ENCODE data around the gene PLTP.
"Not testable (repeated sequence)": the region's sequence is repeated elsewhere in the genome, so short reads cannot be mapped to it uniquely, and the experiment has no call there.

Gene PLTP

DNA sequence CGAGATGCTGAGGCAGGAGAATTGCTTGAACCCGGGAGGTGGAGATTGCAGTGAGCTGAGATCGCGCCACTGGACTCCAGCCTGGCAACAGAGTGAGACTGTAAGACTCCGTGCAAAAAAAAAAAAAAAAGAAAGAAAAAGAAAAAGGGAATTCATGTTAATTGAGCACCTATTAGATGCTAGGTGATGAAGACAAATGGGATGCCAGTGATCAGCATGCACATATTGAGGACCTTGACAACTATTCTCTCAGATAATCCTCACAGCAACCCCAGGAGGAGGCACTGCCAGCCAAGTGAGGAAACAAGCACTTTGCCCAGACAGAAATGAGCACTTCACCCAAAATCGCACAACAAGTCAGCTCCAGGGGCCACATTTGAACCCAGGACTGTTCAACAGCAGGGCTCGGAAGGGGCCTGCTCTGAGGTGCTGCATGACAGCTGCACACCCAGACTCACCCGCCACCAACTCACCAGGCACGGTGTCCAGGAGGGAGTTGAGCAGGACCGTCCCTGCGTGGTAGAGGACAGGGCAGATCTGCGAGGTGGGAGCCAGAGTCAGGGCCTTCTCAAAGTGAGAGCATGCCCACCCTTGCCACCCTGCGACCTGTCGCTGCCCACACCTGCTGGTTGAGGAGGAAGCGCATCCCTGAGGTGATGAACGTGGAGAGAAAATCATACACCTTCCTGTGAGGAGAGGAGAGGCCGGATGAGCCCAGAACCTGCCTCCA lies 4.6 kb downstream of the PLTP start:
- no peak overlapping the region for H3K4me3 ChIP-seq (ENCODE audit: low read depth, low read length)
- TF ChIP-seq CTCF (IDR thresholded peaks at IDR 0.05; ENCODE audit: low read depth, low read length): no peak

- H3K4me3 ChIP-seq (ENCODE audit: low read depth, low read length): no peak overlapping the region
- TF ChIP-seq CTCF (IDR thresholded peaks at IDR 0.05; ENCODE audit: low read depth, low read length): no peak
Measured at GRCh38 chr20:45905505-45906079, 6.4 kb downstream of the PLTP start.

DNA sequence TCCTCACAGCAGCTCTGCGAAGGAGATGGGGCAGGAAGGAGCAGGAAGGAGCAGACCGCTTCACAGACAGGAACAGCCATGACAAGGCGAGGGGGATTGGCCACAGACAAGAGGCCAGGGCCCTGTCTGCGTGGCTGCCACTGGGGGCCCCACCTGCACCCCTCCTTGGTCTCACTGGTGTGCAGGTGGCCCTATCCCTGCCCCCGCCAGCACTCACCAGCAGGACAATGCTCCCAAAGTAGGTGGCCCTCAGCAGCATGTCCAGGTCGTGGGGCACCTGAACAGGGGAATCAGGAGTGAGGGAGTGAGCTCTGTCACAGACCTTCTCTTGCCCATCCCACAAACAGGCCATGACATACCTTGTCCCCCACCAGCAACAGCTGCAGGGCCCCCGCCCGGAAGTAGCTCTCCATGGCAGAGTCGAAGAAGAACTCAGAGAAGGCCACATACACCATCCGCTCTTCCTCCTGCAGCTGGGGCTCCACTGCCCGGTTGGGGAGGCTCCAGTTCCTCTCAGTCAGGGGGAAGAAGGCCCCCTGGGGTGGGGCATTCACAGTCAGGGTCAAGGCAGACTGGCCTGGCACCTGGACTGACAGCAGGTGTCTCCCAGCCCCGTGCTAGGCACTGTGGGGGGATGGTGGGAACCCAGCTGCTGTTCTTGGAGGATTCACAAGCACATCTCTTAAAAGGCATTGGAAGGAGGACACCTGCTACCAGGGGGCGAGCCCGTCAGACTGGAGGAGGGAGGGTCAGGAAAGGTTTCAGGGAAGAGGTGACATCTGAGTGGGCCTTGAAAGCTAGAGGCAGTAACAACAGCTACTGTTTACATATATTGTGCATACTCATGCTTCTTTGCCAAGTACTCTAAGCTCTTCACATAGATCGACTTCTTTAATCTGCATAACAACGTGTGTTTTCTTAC lies 7.1 kb downstream of the PLTP start:
- no peak overlapping the region for H3K4me3 ChIP-seq (ENCODE audit: low read depth, low read length)
- TF ChIP-seq CTCF (IDR thresholded peaks at IDR 0.05; ENCODE audit: low read depth, low read length): no peak

DNA sequence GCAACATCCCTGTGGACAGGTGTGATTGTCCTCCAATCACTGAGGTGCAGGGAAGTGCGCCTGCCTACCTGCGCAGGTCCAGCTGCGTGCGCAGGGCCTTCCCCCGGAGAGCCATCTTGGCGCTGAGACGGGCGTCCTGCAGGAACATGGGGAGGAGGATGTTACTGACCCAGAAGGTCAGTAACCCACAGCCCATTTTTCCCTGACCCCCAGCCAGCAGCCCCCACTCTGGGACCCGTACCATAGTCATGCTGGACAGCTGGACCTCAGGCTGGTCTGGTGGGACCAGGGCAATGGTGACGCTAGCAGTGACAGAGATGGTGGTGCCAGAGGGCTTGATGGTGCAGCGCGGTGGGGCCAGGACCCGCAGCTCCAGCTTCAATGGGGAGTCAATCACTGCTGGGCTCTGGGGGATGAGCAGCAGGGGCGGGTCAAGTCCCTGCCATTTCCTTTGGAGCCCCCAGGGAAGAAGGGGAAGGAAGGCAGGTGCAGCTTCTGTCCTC lies 9.7 kb downstream of the PLTP start:
- TF ChIP-seq CTCF (IDR thresholded peaks at IDR 0.05; ENCODE audit: low read depth, low read length): no peak
- H3K4me3 ChIP-seq (ENCODE audit: low read depth, low read length): no peak overlapping the region

- not testable (repeated sequence) for H3K4me3 ChIP-seq (ENCODE audit: low read depth, low read length)
Measured at GRCh38 chr20:45901332-45901731, 10.6 kb downstream of the PLTP start.

GRCh38 chr20:45899046-45899835 lies 12.7 kb downstream of the PLTP start:
- TF ChIP-seq CTCF (IDR thresholded peaks at IDR 0.05; ENCODE audit: low read depth, low read length): no peak
- H3K4me3 ChIP-seq (ENCODE audit: low read depth, low read length): no peak overlapping the region

GRCh38 chr20:45898285-45898684 lies 13.7 kb downstream of the PLTP start:
- TF ChIP-seq CTCF (IDR thresholded peaks at IDR 0.05; ENCODE audit: low read depth, low read length): no peak
- H3K4me3 ChIP-seq (ENCODE audit: low read depth, low read length): no peak overlapping the region
